Measurements from ENCODE around the gene YPEL2. TPM values are rescaled to one million over a fixed set of nuclear protein-coding genes. Genes with fewer than 3 reads are reported as not detected.

Gene YPEL2
- total and polyA plus RNA-seq, 4 experiments from 2014 or later = 9.9 to 42.4 (median 31.2) TPM

DNA sequence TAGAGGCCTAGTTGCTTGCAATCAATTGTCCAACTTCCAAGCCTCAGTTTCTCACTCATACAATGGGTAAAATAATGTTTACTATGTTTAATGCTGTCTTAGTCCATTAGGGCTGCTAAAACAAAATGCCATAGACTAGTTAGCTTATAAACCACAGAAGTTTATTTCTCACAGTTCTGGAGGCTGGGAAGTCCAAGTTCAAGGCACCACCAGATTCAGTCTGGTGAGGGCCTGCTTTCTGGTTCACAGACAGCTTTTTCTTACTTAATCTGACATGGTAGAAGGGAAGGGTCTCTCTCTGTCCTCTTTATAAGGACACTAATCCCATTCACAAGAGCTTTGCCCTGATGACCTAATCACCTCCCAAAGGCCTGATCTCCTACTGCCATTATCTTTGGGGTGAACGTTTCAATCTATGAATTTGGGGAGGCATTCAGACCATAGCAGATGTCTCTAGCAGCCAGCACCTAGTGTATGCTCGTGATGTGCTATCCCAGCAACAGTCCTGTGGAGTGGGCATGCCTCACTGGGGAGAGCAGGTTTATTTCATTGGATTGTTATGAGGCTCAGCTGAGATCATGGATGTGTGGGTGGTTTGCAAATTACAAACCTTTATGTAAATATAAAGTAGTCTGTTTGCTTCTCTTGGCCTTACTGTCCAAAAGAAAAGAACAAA is 25.2 kb downstream of the YPEL2 start:
- Mint-ChIP-seq H3K4me3 (no peak overlapping the region), H3K4me1 (peaks cover 58 to 91% (median 67%) of the 10 kb centered on the region in 4 donors), H3K9me3 (peaks cover 0 to 8% (median 1%) of the 10 kb centered on the region in 8 donors), H3K36me3 (peaks cover 44 to 51% of the 10 kb centered on the region in 2 donors), H3K27me3 (no peaks in the 10 kb centered on the region), H3K27ac (peak overlapping the region in 6 of 7 donors; percentile 11 to 72 (median 38))
- H3K9me3 ChIP-seq (ENCODE audit: control insufficient read depth in 1 of 2, low read length in 2 of 2) = no peaks in the 10 kb centered on the region
- POLR2A ChIA-PET (ENCODE audit: partially characterized antibody) = interaction anchor here (1.1 to 2.4 kb wide), 5 partner anchors 9 to 27 kb away, joined by 3 to 8 read pairs (median 4); partner anchors contain the start of gene YPEL2
- CTCF ChIA-PET (ENCODE audit: partially characterized antibody) = interaction anchor here (0.6 to 1.6 kb wide), 4 partner anchors 9 to 40 kb away, joined by 3 to 4 read pairs (median 4); no protein-coding TSS in a partner anchor
- H3K36me3 ChIP-seq (ENCODE audit: insufficient read depth, low read length) = no peaks in the 10 kb centered on the region
- DNase-seq = no peak
- H3K27me3 ChIP-seq (ENCODE audit: insufficient read depth, low read length) = no peaks in the 10 kb centered on the region
- intact Hi-C loops (cut with micrococcal nuclease) = no loop called here
- no peak overlapping the region for H3K27ac ChIP-seq (ENCODE audit: low read depth, low read length)
- H3K4me1 ChIP-seq (ENCODE audit: insufficient read depth, low read length) = peaks cover 49% of the 10 kb centered on the region
- no peak overlapping the region for H3K4me3 ChIP-seq (ENCODE audit: low read length in 2 of 2)

DNA sequence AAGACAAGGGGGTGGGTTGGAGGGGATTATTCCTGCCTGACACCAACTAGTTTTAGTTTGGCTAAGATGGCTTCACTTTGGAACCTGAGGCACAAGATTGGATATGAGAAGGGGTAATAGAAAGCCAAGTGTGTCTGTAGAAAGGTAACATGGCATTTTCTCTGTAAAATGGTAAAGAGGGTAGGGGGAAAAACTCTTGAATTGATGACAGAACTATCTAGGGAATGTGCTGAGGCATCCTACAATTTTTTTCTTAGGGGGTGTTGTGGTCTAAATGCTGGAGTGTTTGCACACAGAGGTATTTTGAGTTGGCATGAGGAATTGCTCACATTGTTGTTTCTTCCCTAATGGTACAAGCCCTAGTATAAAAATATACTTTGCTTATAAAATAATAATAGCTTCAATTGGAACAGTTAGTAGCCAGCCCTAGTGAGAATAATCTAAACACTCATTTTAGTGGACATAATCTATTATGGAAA is 25.8 kb downstream of the YPEL2 start:
- CTCF ChIA-PET (ENCODE audit: partially characterized antibody) = no interaction called here
- Histone ChIP-seq H3K36me3 (ENCODE audit: insufficient read depth, low read length) (no peaks in the 10 kb centered on the region), H3K4me1 (ENCODE audit: insufficient read depth, low read length) (peaks cover 49% of the 10 kb centered on the region)

DNA sequence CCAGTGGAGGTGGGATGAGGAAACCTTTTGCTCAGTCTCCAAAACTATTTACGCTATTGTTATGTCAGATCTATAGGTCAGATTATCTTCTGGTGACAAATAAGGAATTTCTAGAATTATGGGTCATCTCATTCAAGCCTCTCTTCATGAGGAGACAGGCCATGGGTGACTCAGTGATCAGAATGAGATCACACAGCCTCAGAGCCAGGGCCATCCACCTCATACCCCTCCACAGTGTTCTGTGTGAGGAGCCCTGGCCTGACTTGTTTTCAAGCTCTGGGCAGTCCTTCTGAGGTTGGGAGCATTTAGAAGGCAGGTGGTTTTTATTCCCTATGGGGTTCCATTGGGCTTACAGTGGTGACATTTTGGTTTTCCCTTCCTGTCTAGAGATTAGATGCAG is 26.5 kb downstream of the YPEL2 start:
- H3K27me3 Mint-ChIP-seq = no peaks in the 10 kb centered on the region
- H3K4me1 Mint-ChIP-seq = peaks cover 56 to 91% (median 67%) of the 10 kb centered on the region in 4 donors
- H3K27ac Mint-ChIP-seq = peak overlapping the region; percentile 10 to 88 (median 84)
- ChIA-PET POLR2A (ENCODE audit: partially characterized antibody) (no interaction called here), CTCF (ENCODE audit: partially characterized antibody) (no interaction called here)
- H3K36me3 Mint-ChIP-seq = peaks cover 42 to 49% of the 10 kb centered on the region in 2 donors
- intact Hi-C loops (cut with micrococcal nuclease) = no loop called here
- Histone ChIP-seq H3K4me1 (ENCODE audit: insufficient read depth, low read length) (peaks cover 49% of the 10 kb centered on the region), H3K4me3 (ENCODE audit: low read length in 2 of 2) (no peak overlapping the region), H3K36me3 (ENCODE audit: insufficient read depth, low read length) (no peaks in the 10 kb centered on the region), H3K27ac (ENCODE audit: low read depth, low read length) (no peak overlapping the region), H3K27me3 (ENCODE audit: insufficient read depth, low read length) (no peaks in the 10 kb centered on the region), H3K9me3 (ENCODE audit: control insufficient read depth in 1 of 2, low read length in 2 of 2) (no peaks in the 10 kb centered on the region)
- H3K4me3 Mint-ChIP-seq = peak overlapping the region in 2 of 8 donors; percentile 46 to 49
- peaks cover 0 to 8% (median 1%) of the 10 kb centered on the region in 8 donors for H3K9me3 Mint-ChIP-seq
- DNase-seq = no peak

More for the DNA sequence above, 25.8 kb downstream of the YPEL2 start:
- H3K27ac Mint-ChIP-seq = peak overlapping the region in 5 of 7 donors; percentile 14 to 87 (median 80)
- peaks cover 44 to 51% of the 10 kb centered on the region in 2 donors for H3K36me3 Mint-ChIP-seq
- H3K4me3 Mint-ChIP-seq = no peak overlapping the region
- H3K27me3 ChIP-seq (ENCODE audit: insufficient read depth, low read length) = no peaks in the 10 kb centered on the region
- no peaks in the 10 kb centered on the region for H3K27me3 Mint-ChIP-seq
- POLR2A ChIA-PET (ENCODE audit: partially characterized antibody) = interaction anchor here (2.4 kb wide), 1 partner anchor 28 kb away, joined by 8 read pairs; no protein-coding TSS in a partner anchor
- intact Hi-C loops (cut with micrococcal nuclease) = no loop called here
- no peak for DNase-seq
- H3K4me1 Mint-ChIP-seq = peaks cover 58 to 91% (median 68%) of the 10 kb centered on the region in 4 donors
- no peak overlapping the region for H3K27ac ChIP-seq (ENCODE audit: low read depth, low read length)
- H3K9me3 Mint-ChIP-seq = peaks cover 0 to 8% (median 1%) of the 10 kb centered on the region in 8 donors
- no peaks in the 10 kb centered on the region for H3K9me3 ChIP-seq (ENCODE audit: control insufficient read depth in 1 of 2, low read length in 2 of 2)
- H3K4me3 ChIP-seq (ENCODE audit: low read length in 2 of 2) = no peak overlapping the region

DNA sequence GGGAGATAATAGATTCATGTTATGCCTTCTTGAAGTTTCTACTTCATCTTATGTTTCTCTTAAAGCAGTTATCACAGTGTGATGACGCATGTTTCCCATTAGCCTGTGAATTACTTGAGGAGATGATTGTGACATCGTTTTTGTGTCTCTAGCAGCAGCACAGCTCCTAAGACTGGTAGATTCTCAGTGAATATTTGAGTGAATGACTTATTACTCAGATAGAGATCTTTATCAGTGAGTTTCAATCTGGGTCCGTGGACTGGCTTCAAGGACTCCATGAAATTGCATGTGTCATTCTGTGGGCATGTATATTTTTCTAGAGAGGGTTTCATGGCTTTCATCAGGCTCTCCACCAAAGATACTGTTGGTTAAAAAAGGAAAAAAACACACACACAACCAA is 29.9 kb downstream of the YPEL2 start:
- intact Hi-C loops (cut with micrococcal nuclease) = no loop called here

DNA sequence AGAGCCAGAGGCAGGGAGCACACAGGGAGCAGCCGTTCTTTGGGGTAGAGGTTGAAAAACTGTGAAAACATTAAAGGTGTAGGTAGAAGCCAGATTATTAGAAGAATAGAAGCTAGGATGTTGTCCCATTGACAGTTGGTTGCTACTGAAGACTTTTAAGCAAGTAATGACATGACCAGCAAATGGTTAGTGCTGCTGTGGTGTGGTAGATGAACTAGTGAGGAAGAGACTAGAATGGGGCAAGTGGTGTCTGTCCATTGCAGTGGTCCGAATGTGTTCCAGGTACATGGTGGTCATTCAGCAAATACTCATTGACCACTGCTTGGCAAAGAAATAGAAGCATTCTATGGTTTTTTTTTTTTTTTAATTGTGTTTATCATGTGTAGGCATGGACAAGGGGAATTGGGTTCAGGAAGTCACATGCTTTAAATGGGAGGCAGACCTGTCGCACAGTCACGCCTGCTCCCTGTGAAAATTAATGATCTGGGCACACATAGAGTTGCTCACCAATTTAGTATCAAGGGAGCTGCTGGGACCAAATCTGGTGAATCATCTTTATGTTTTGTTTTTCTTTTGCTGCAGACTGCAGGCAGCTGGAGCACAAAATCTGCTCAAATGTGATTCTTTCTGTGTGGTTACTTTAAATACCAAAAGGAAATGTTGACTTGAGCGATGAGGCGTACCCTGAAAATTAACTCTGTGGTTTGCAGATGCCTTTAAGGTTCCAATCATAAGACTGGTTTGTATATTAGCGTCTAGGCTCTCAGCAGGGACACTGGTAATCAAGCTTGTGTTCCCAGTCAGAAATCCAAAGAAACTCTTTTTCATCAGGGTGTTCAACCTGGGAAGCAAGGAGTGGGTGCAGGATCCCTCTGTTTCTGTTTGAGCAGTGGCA is 30.7 kb downstream of the YPEL2 start:
- ChIA-PET CTCF (ENCODE audit: partially characterized antibody) (interaction anchor here (0.7 to 4.0 kb wide), 8 partner anchors 11 to 79 kb away, joined by 3 to 31 read pairs (median 3); no protein-coding TSS in a partner anchor), POLR2A (ENCODE audit: partially characterized antibody) (interaction anchor here (0.7 to 5.1 kb wide), 15 partner anchors 9 to 258 kb away, joined by 3 to 55 read pairs (median 4); partner anchors contain the start of genes CLTC and GDPD1)
- H3K36me3 ChIP-seq (ENCODE audit: insufficient read depth, low read length) = no peaks in the 10 kb centered on the region
- Mint-ChIP-seq H3K27ac (peak overlapping the region; percentile 85 to 96 (median 86)), H3K36me3 (peaks cover 7 to 11% of the 10 kb centered on the region in 2 donors), H3K4me1 (peaks cover 57 to 89% (median 80%) of the 10 kb centered on the region in 4 donors), H3K9me3 (peaks cover 0 to 1% (median 0%) of the 10 kb centered on the region in 8 donors), H3K27me3 (no peaks in the 10 kb centered on the region), H3K4me3 (peak overlapping the region; percentile 70 to 92 (median 81))
- DNase-seq = peak; percentile 49 to 62 (median 59)
- peaks cover 83% of the 10 kb centered on the region for H3K4me1 ChIP-seq (ENCODE audit: insufficient read depth, low read length)
- peak overlapping the region; percentile 35 for H3K27ac ChIP-seq (ENCODE audit: low read depth, low read length)
- H3K27me3 ChIP-seq (ENCODE audit: insufficient read depth, low read length) = no peaks in the 10 kb centered on the region
- intact Hi-C loops (cut with micrococcal nuclease) = loop anchor here (1.0 kb wide), 1 partner anchor 33 kb away; no protein-coding TSS in a partner anchor
- peak overlapping the region in 1 of 2 donors; percentile 21 for H3K4me3 ChIP-seq (ENCODE audit: low read length in 2 of 2)
- no peaks in the 10 kb centered on the region for H3K9me3 ChIP-seq (ENCODE audit: control insufficient read depth in 1 of 2, low read length in 2 of 2)

More for the DNA sequence above, 29.9 kb downstream of the YPEL2 start:
- H3K36me3 ChIP-seq (ENCODE audit: insufficient read depth, low read length) = no peaks in the 10 kb centered on the region
- Mint-ChIP-seq H3K27me3 (no peaks in the 10 kb centered on the region), H3K4me3 (peak overlapping the region in 7 of 8 donors; percentile 70 to 92 (median 82)), H3K27ac (peak overlapping the region; percentile 85 to 96 (median 86)), H3K9me3 (peaks cover 0 to 4% (median 2%) of the 10 kb centered on the region in 8 donors), H3K4me1 (peaks cover 58 to 89% (median 78%) of the 10 kb centered on the region in 4 donors), H3K36me3 (peaks cover 15 to 19% of the 10 kb centered on the region in 2 donors)
- no peak overlapping the region for H3K4me3 ChIP-seq (ENCODE audit: low read length in 2 of 2)
- no peaks in the 10 kb centered on the region for H3K27me3 ChIP-seq (ENCODE audit: insufficient read depth, low read length)
- peak in 1 of 5 donors; percentile 58 for DNase-seq
- peak overlapping the region; percentile 35 for H3K27ac ChIP-seq (ENCODE audit: low read depth, low read length)
- peaks cover 75% of the 10 kb centered on the region for H3K4me1 ChIP-seq (ENCODE audit: insufficient read depth, low read length)
- ChIA-PET CTCF (ENCODE audit: partially characterized antibody) (interaction anchor here (0.7 to 4.0 kb wide), 3 partner anchors 10 to 32 kb away, joined by 3 to 31 read pairs (median 5); no protein-coding TSS in a partner anchor), POLR2A (ENCODE audit: partially characterized antibody) (interaction anchor here (1.4 to 5.1 kb wide), 5 partner anchors 10 to 66 kb away, joined by 3 to 55 read pairs (median 34); no protein-coding TSS in a partner anchor)
- H3K9me3 ChIP-seq (ENCODE audit: control insufficient read depth in 1 of 2, low read length in 2 of 2) = no peaks in the 10 kb centered on the region

DNA sequence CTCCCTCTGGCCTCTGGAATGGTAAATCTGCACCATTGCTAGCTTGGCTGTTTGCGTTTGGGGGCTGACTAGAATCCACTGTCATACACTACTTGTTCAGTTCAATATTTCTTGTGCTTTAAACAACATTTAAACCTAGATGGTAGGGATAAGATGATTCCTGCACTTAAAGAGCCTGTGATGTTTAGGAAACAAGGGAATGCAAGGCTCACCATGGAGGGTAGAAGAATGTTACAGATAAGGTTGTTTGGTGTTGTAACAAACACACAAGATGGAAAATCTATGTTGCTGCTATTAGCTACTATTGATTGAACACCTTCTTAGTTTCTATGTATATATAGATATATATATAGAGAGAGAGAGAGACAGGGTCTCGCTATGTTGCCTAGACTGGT is 31.4 kb downstream of the YPEL2 start:
- Histone ChIP-seq H3K27me3 (ENCODE audit: insufficient read depth, low read length) (no peaks in the 10 kb centered on the region), H3K9me3 (ENCODE audit: control insufficient read depth in 1 of 2, low read length in 2 of 2) (no peaks in the 10 kb centered on the region), H3K36me3 (ENCODE audit: insufficient read depth, low read length) (no peaks in the 10 kb centered on the region), H3K4me3 (ENCODE audit: low read length in 2 of 2) (peak overlapping the region in 1 of 2 donors; percentile 21), H3K27ac (ENCODE audit: low read depth, low read length) (peak overlapping the region; percentile 35), H3K4me1 (ENCODE audit: insufficient read depth, low read length) (peaks cover 89% of the 10 kb centered on the region)
- H3K27me3 Mint-ChIP-seq = no peaks in the 10 kb centered on the region
- H3K27ac Mint-ChIP-seq = peak overlapping the region; percentile 85 to 96 (median 86)
- DNase-seq = no peak
- H3K36me3 Mint-ChIP-seq = peaks cover 3 to 6% of the 10 kb centered on the region in 2 donors
- CTCF ChIA-PET (ENCODE audit: partially characterized antibody) = interaction anchor here (0.8 to 4.0 kb wide), 6 partner anchors 19 to 78 kb away, joined by 3 to 31 read pairs (median 3); no protein-coding TSS in a partner anchor
- H3K4me1 Mint-ChIP-seq = peaks cover 57 to 91% (median 82%) of the 10 kb centered on the region in 4 donors
- H3K9me3 Mint-ChIP-seq = peaks cover 0 to 1% (median 0%) of the 10 kb centered on the region in 8 donors
- H3K4me3 Mint-ChIP-seq = peak overlapping the region; percentile 70 to 92 (median 81)
- POLR2A ChIA-PET (ENCODE audit: partially characterized antibody) = interaction anchor here (0.7 to 5.1 kb wide), 14 partner anchors 8 to 257 kb away, joined by 3 to 55 read pairs (median 4); partner anchors contain the start of genes CLTC and GDPD1
- intact Hi-C loops (cut with micrococcal nuclease) = loop anchor here (1.0 kb wide), 1 partner anchor 34 kb away; no protein-coding TSS in a partner anchor

Data from CD4-positive, alpha-beta memory T cell (primary cell).